Mesenchymal stem cell (in vitro differentiated cells and primary cell): ENCODE measurements around the gene CLIC3.

Experiments used
- DNase-seq: peaks from one replicate; pipeline ENCODE4 v3.0.0-alpha.2; 2013
- H2AFZ ChIP-seq: one replicate; pipeline ENCODE4 v1.6.1; 2013; ENCODE audit warnings: low read depth, mild to moderate bottlenecking, control low read depth, inconsistent platforms, low read length, moderate library complexity
- H2AK5ac ChIP-seq: 2 replicates; pipeline ENCODE4 v1.6.1; 2013; ENCODE audit warnings: low read length, moderate library complexity, mild to moderate bottlenecking, inconsistent platforms; ENCODE audit not compliant: severe bottlenecking
- H2BK120ac ChIP-seq: one replicate; pipeline ENCODE4 v1.6.1; 2013; ENCODE audit warnings: low read depth, mild to moderate bottlenecking, inconsistent platforms, low read length, moderate library complexity
- H2BK12ac ChIP-seq, 2 experiments: one replicate each; pipeline ENCODE4 v1.6.1; 2013; ENCODE audit warnings: inconsistent platforms in 2 of 2, low read length in 2 of 2, mild to moderate bottlenecking in 2 of 2, moderate library complexity in 2 of 2, control low read depth in 1 of 2
- H2BK15ac ChIP-seq: one replicate; pipeline ENCODE4 v1.6.1; 2013; ENCODE audit warnings: mild to moderate bottlenecking, low read depth, inconsistent platforms; ENCODE audit not compliant: poor library complexity, severe bottlenecking
- H2BK5ac ChIP-seq: 2 replicates; pipeline ENCODE4 v1.6.1; 2013; ENCODE audit warnings: low read depth, mild to moderate bottlenecking, low read length, control low read depth, inconsistent platforms; ENCODE audit not compliant: poor library complexity, severe bottlenecking
- H3K14ac ChIP-seq, 2 experiments: one replicate each; pipeline ENCODE4 v1.6.1; 2013; ENCODE audit warnings: inconsistent platforms in 2 of 2, low read length in 2 of 2, control low read depth in 1 of 2, mild to moderate bottlenecking in 1 of 2, moderate library complexity in 1 of 2
- H3K18ac ChIP-seq, 2 experiments: one replicate each; pipeline ENCODE4 v1.6.1; 2013; ENCODE audit warnings: inconsistent platforms in 2 of 2, low read length in 2 of 2, control low read depth in 1 of 2, low read depth in 1 of 2, mild to moderate bottlenecking in 1 of 2
- H3K23ac ChIP-seq, 2 experiments: one replicate each; pipeline ENCODE4 v1.6.1; 2013; ENCODE audit warnings: inconsistent platforms in 2 of 2, low read length in 2 of 2, mild to moderate bottlenecking in 2 of 2, moderate library complexity in 2 of 2, control low read depth in 1 of 2
- H3K27ac ChIP-seq: 2 replicates; pipeline ENCODE4 v1.5.1; 2013; ENCODE audit warnings: mild to moderate bottlenecking, moderate library complexity, low read length, control low read depth, inconsistent platforms; ENCODE audit not compliant: poor library complexity, severe bottlenecking
- H3K27me3 ChIP-seq, 2 experiments: 2 replicates each; pipeline versions ENCODE4 v1.6.1 to v1.7.0; 2013; ENCODE audit warnings: low read length in 2 of 2, mild to moderate bottlenecking in 2 of 2, moderate library complexity in 2 of 2, control low read depth in 1 of 2, inconsistent platforms in 1 of 2; ENCODE audit not compliant: control insufficient read depth in 1 of 2, insufficient read depth in 1 of 2
- H3K36me3 ChIP-seq, 2 experiments: 2 replicates each; pipeline versions ENCODE4 v1.6.1 to v1.7.0; 2013; ENCODE audit warnings: low read length in 2 of 2, control low read depth in 1 of 2, inconsistent platforms in 1 of 2, low read depth in 1 of 2, mild to moderate bottlenecking in 1 of 2; ENCODE audit not compliant: insufficient read depth in 2 of 2, control insufficient read depth in 1 of 2
- H3K4ac ChIP-seq, 2 experiments: one replicate each; pipeline ENCODE4 v1.6.1; 2013; ENCODE audit warnings: inconsistent platforms in 2 of 2, low read length in 2 of 2, mild to moderate bottlenecking in 2 of 2, moderate library complexity in 2 of 2, control low read depth in 1 of 2, low read depth in 1 of 2
- H3K4me1 ChIP-seq: 2 replicates; pipeline ENCODE4 v1.6.1; 2013; ENCODE audit warnings: low read depth, low read length, control low read depth; ENCODE audit not compliant: control insufficient read depth, insufficient read depth
- H3K4me2 ChIP-seq: 2 replicates; pipeline ENCODE4 v1.6.1; 2013; ENCODE audit warnings: low read length, mild to moderate bottlenecking, inconsistent platforms; ENCODE audit not compliant: poor library complexity, severe bottlenecking
- H3K4me3 ChIP-seq, 2 experiments: 2 replicates each; pipeline versions ENCODE4 v1.5.1 to v1.7.0; 2013; ENCODE audit warnings: low read length in 2 of 2, mild to moderate bottlenecking in 2 of 2, control low read depth in 1 of 2, low read depth in 1 of 2; ENCODE audit not compliant: insufficient read depth in 1 of 2
- H3K79me1 ChIP-seq: replicated peaks from 2 replicates; pipeline ENCODE4 v1.6.1; 2013; ENCODE audit warnings: mild to moderate bottlenecking, control low read depth, low read length, inconsistent platforms; ENCODE audit not compliant: poor library complexity, severe bottlenecking
- H3K9ac ChIP-seq: 2 replicates; pipeline ENCODE4 v1.7.0; 2013; ENCODE audit warnings: mild to moderate bottlenecking, low read length, moderate library complexity
- H3K9me3 ChIP-seq: 2 replicates; pipeline ENCODE4 v1.7.0; 2013; ENCODE audit warnings: mild to moderate bottlenecking, low read length; ENCODE audit not compliant: control insufficient read depth
- H4K8ac ChIP-seq: one replicate; pipeline ENCODE4 v1.6.1; 2013; ENCODE audit warnings: inconsistent platforms, mild to moderate bottlenecking, low read length, moderate library complexity
- H4K91ac ChIP-seq: one replicate; pipeline ENCODE4 v1.6.1; 2013; ENCODE audit warnings: mild to moderate bottlenecking, low read length, inconsistent platforms
- WGBS: methylation state at CpG from one replicate; pipeline ENCODE4 v1.1.7; 2013; ENCODE audit warnings: mixed read lengths; 5-methylcytosine and 5-hydroxymethylcytosine counted together

The CLIC3 gene

GRCh38 chr9:137018761-137019559 lies 22.6 kb upstream of the CLIC3 start:
- no peak overlapping the region for H4K8ac ChIP-seq
- no peak overlapping the region for H3K4me2 ChIP-seq
- H2AFZ ChIP-seq, result no peak overlapping the region
- H4K91ac ChIP-seq, result no peak overlapping the region
- no peak overlapping the region for H3K14ac ChIP-seq
- H2AK5ac ChIP-seq, result no peak overlapping the region
- H2BK5ac ChIP-seq, result no peak overlapping the region
- H3K36me3 ChIP-seq, result peaks cover 12 to 64% of the 10 kb centered on the region in 2 experiments
- H2BK120ac ChIP-seq, result no peak overlapping the region
- no peak overlapping the region for H2BK15ac ChIP-seq
- peaks cover 14% of the 10 kb centered on the region for H3K4me1 ChIP-seq
- H3K27ac ChIP-seq, result no peak overlapping the region
- no peak overlapping the region for H3K4me3 ChIP-seq
- DNase-seq, result no peak
- H2BK12ac ChIP-seq, result no peak overlapping the region
- H3K9me3 ChIP-seq, result no peaks in the 10 kb centered on the region
- no peak overlapping the region for H3K4ac ChIP-seq
- no peak overlapping the region for H3K9ac ChIP-seq
- WGBS, result 92% methylated on average over 36 of the region's 36 CpGs
- no peak overlapping the region for H3K23ac ChIP-seq
- H3K27me3 ChIP-seq, result no peaks in the 10 kb centered on the region
- no peak overlapping the region for H3K18ac ChIP-seq
- no peaks in the 10 kb centered on the region for H3K79me1 ChIP-seq

- Histone ChIP-seq H3K79me1 (no peaks in the 10 kb centered on the region), H3K4me3 (no peak overlapping the region), H3K36me3 (peaks cover 12 to 74% of the 10 kb centered on the region in 2 experiments), H3K27me3 (no peaks in the 10 kb centered on the region), H2AK5ac (no peak overlapping the region), H4K8ac (no peak overlapping the region), H2BK15ac (no peak overlapping the region), H3K9ac (no peak overlapping the region), H3K27ac (no peak overlapping the region), H3K4me1 (peaks cover 6% of the 10 kb centered on the region), H3K18ac (no peak overlapping the region), H3K23ac (no peak overlapping the region), H3K4me2 (no peak overlapping the region), H2BK5ac (no peak overlapping the region), H2BK120ac (no peak overlapping the region), H2AFZ (no peak overlapping the region), H2BK12ac (no peak overlapping the region), H3K9me3 (no peaks in the 10 kb centered on the region), H3K4ac (no peak overlapping the region), H4K91ac (no peak overlapping the region), H3K14ac (no peak overlapping the region)
- DNase-seq, result no peak
- WGBS, result 92% methylated on average over 41 of the region's 45 CpGs
These were observed 21.6 kb upstream of the CLIC3 start for GRCh38 chr9:137017791-137018497.

DNA sequence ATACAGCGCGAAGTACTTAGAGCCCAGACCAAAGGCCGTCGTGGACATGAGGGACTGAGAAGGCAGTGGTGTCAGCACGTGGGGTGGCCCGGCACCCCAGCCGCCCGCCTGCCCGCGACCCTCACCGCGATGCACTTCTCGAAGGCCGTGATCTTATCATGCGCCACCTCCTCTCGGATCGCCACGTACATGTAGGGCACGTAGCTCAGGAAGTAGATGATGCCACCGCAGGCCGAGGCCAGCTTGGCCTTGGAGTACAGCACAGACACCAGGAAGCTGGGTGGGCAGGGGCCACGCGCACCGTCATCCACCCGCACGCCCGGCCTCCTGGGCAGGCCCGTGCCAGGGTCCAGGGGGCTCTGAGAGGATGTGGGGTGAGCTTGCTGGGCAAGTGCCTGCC lies 20.7 kb upstream of the CLIC3 start:
- H3K14ac ChIP-seq, result no peak overlapping the region
- H3K79me1 ChIP-seq, result no peaks in the 10 kb centered on the region
- H2BK120ac ChIP-seq, result no peak overlapping the region
- no peak overlapping the region for H3K27ac ChIP-seq
- H2AFZ ChIP-seq, result no peak overlapping the region
- no peak overlapping the region for H2AK5ac ChIP-seq
- H3K18ac ChIP-seq, result no peak overlapping the region
- H3K4me3 ChIP-seq, result no peak overlapping the region
- H2BK15ac ChIP-seq, result no peak overlapping the region
- H4K91ac ChIP-seq, result peak overlapping the region; percentile 8
- no peak overlapping the region for H2BK12ac ChIP-seq
- H3K23ac ChIP-seq, result no peak overlapping the region
- H3K9me3 ChIP-seq, result no peaks in the 10 kb centered on the region
- no peak overlapping the region for H3K4me2 ChIP-seq
- H3K9ac ChIP-seq, result no peak overlapping the region
- no peaks in the 10 kb centered on the region for H3K27me3 ChIP-seq
- H3K36me3 ChIP-seq, result peaks cover 18 to 76% of the 10 kb centered on the region in 2 experiments
- WGBS, result 96% methylated on average over 28 of the region's 28 CpGs
- no peak overlapping the region for H4K8ac ChIP-seq
- DNase-seq, result no peak
- no peak overlapping the region for H2BK5ac ChIP-seq
- H3K4ac ChIP-seq, result no peak overlapping the region
- H3K4me1 ChIP-seq, result peaks cover 7% of the 10 kb centered on the region

- Histone ChIP-seq H2BK120ac (no peak overlapping the region), H3K79me1 (no peaks in the 10 kb centered on the region), H2AFZ (no peak overlapping the region), H3K4ac (no peak overlapping the region), H4K8ac (no peak overlapping the region), H2BK15ac (no peak overlapping the region), H3K4me1 (peaks cover 7% of the 10 kb centered on the region), H2BK5ac (no peak overlapping the region), H3K27ac (no peak overlapping the region), H3K9me3 (no peaks in the 10 kb centered on the region), H3K4me3 (no peak overlapping the region), H3K14ac (no peak overlapping the region), H3K4me2 (no peak overlapping the region), H2BK12ac (no peak overlapping the region), H3K18ac (no peak overlapping the region), H3K27me3 (no peaks in the 10 kb centered on the region), H3K23ac (no peak overlapping the region), H3K36me3 (peaks cover 18 to 81% of the 10 kb centered on the region in 2 experiments), H3K9ac (no peak overlapping the region), H4K91ac (no peak overlapping the region), H2AK5ac (no peak overlapping the region)
- DNase-seq, result no peak
- 97% methylated on average over 16 of the region's 16 CpGs for WGBS
These were observed 20.1 kb upstream of the CLIC3 start for GRCh38 chr9:137016436-137016835.
